Skeletal muscle tissue (tissue), 4 donors: Measurements from ENCODE around the gene SSU72. TPM values are rescaled to one million over a fixed set of nuclear protein-coding genes. Genes with fewer than 3 reads are reported as not detected.
"Not testable (repeated sequence)": the region's sequence is repeated elsewhere in the genome, so short reads cannot be mapped to it uniquely, and the experiment has no call there.

Experiments
- H3K27ac ChIP-seq: one replicate; pipeline ENCODE4 v1.7.0; 2013; ENCODE audit warnings: mild to moderate bottlenecking, low read depth, low read length, inconsistent platforms
- H3K27me3 ChIP-seq, 3 donors: one replicate each; pipeline ENCODE4 v1.7.0; 2013; ENCODE audit warnings: low read length in 3 of 3; ENCODE audit not compliant: control insufficient read depth in 3 of 3, insufficient read depth in 3 of 3
- H3K36me3 ChIP-seq, 3 donors: one replicate each; pipeline ENCODE4 v1.7.0; 2013; ENCODE audit warnings: low read length in 3 of 3; ENCODE audit not compliant: control insufficient read depth in 3 of 3, insufficient read depth in 3 of 3
- H3K4me1 ChIP-seq, 3 donors: one replicate each; pipeline ENCODE4 v1.7.0; 2013; ENCODE audit warnings: low read length in 3 of 3, mild to moderate bottlenecking in 3 of 3; ENCODE audit not compliant: control insufficient read depth in 3 of 3, insufficient read depth in 3 of 3
- H3K4me3 ChIP-seq, 3 donors: one replicate each; pipeline ENCODE4 v1.7.0; 2013; ENCODE audit warnings: low read length in 3 of 3
- H3K9ac ChIP-seq, 3 donors: one replicate each; pipeline ENCODE4 v1.7.0; 2013; ENCODE audit warnings: low read length in 3 of 3, mild to moderate bottlenecking in 3 of 3, moderate library complexity in 2 of 3, low read depth in 1 of 3
- H3K9me3 ChIP-seq, 3 donors: one replicate each; pipeline ENCODE4 v1.7.0; 2013; ENCODE audit warnings: low read length in 3 of 3; ENCODE audit not compliant: control insufficient read depth in 3 of 3
- total RNA-seq: library from RNA; depleted of rRNA; stranded (reverse); fragments of >200 nt; gene quantifications from one replicate; pipeline ENCODE4 v1.2.3, GENCODE V29; 2014
- donor health status: Osteomylitis.

Gene SSU72
- total RNA-seq, 1 donor from 2014 or later = 40.2 TPM

- Histone ChIP-seq H3K4me3 (no peak overlapping the region), H3K9ac (peak overlapping the region in 1 of 3 donors; percentile 16), H3K27me3 (no peaks in the 10 kb centered on the region), H3K27ac (no peak overlapping the region), H3K36me3 (peaks cover 9 to 22% (median 19%) of the 10 kb centered on the region in 3 donors), H3K4me1 (peaks cover 14 to 43% (median 40%) of the 10 kb centered on the region in 3 donors), H3K9me3 (no peaks in the 10 kb centered on the region)
Observed at GRCh38 chr1:1538334-1538733, 36.3 kb downstream of the SSU72 start.

- H3K9me3 ChIP-seq = no peaks in the 10 kb centered on the region
- H3K9ac ChIP-seq = peak overlapping the region in 1 of 3 donors; percentile 73
- H3K27ac ChIP-seq = no peak overlapping the region
- H3K36me3 ChIP-seq = peaks cover 6 to 19% (median 15%) of the 10 kb centered on the region in 3 donors
- no peaks in the 10 kb centered on the region for H3K27me3 ChIP-seq
- peaks cover 17 to 44% (median 40%) of the 10 kb centered on the region in 3 donors for H3K4me1 ChIP-seq
- H3K4me3 ChIP-seq = no peak overlapping the region
Observed at GRCh38 chr1:1537626-1538250, 36.9 kb downstream of the SSU72 start.

- Histone ChIP-seq H3K4me1 (peaks cover 17 to 44% (median 40%) of the 10 kb centered on the region in 3 donors), H3K27ac (peak overlapping the region; percentile 68), H3K27me3 (no peaks in the 10 kb centered on the region), H3K4me3 (peak overlapping the region in 1 of 3 donors; percentile 6), H3K9me3 (no peaks in the 10 kb centered on the region), H3K36me3 (peaks cover 6 to 14% (median 13%) of the 10 kb centered on the region in 3 donors), H3K9ac (peak overlapping the region; percentile 32 to 73 (median 51))
Observed at GRCh38 chr1:1536938-1537546, 37.6 kb downstream of the SSU72 start.

GRCh38 chr1:1536019-1536937 lies 38.4 kb downstream of the SSU72 start:
- peaks cover 2 to 8% (median 6%) of the 10 kb centered on the region in 3 donors for H3K36me3 ChIP-seq
- no peaks in the 10 kb centered on the region for H3K9me3 ChIP-seq
- peaks cover 17 to 41% (median 40%) of the 10 kb centered on the region in 3 donors for H3K4me1 ChIP-seq
- no peaks in the 10 kb centered on the region for H3K27me3 ChIP-seq
- H3K9ac ChIP-seq = peak overlapping the region; percentile 32 to 73 (median 51)
- peak overlapping the region; percentile 68 for H3K27ac ChIP-seq
- H3K4me3 ChIP-seq = peak overlapping the region in 1 of 3 donors; percentile 13

- H3K27me3 ChIP-seq = no peaks in the 10 kb centered on the region
- peaks cover 14 to 36% (median 34%) of the 10 kb centered on the region in 3 donors for H3K4me1 ChIP-seq
- H3K27ac ChIP-seq = no peak overlapping the region
Observed at GRCh38 chr1:1535201-1536018, 39.3 kb downstream of the SSU72 start.

GRCh38 chr1:1534401-1535154 lies 40.1 kb downstream of the SSU72 start:
- peaks cover 2 to 10% (median 10%) of the 10 kb centered on the region in 3 donors for H3K36me3 ChIP-seq
- H3K9me3 ChIP-seq = no peaks in the 10 kb centered on the region
- H3K27me3 ChIP-seq = no peaks in the 10 kb centered on the region
- peaks cover 14 to 36% (median 34%) of the 10 kb centered on the region in 3 donors for H3K4me1 ChIP-seq
- peak overlapping the region in 1 of 3 donors; percentile 40 for H3K9ac ChIP-seq
- no peak overlapping the region for H3K27ac ChIP-seq
- no peak overlapping the region for H3K4me3 ChIP-seq

More at GRCh38 chr1:1535201-1536018, 39.3 kb downstream of the SSU72 start:
- H3K4me3 ChIP-seq = no peak overlapping the region
- no peaks in the 10 kb centered on the region for H3K9me3 ChIP-seq
- H3K9ac ChIP-seq = no peak overlapping the region
- peaks cover 0 to 7% (median 5%) of the 10 kb centered on the region in 3 donors for H3K36me3 ChIP-seq

- peaks cover 3 to 14% (median 11%) of the 10 kb centered on the region in 3 donors for H3K36me3 ChIP-seq
- not testable (repeated sequence) for H3K27me3 ChIP-seq
Observed at GRCh38 chr1:1533894-1534291, 40.8 kb downstream of the SSU72 start.

GRCh38 chr1:1533176-1533893 lies 41.3 kb downstream of the SSU72 start:
- peak overlapping the region in 2 of 3 donors; percentile 36 to 45 for H3K4me3 ChIP-seq
- H3K27ac ChIP-seq = peak overlapping the region; percentile 51
- H3K27me3 ChIP-seq, H3K9me3 ChIP-seq: not testable (repeated sequence)
- H3K4me1 ChIP-seq = peaks cover 14 to 30% (median 28%) of the 10 kb centered on the region in 3 donors
- peak overlapping the region in 2 of 3 donors; percentile 45 to 71 for H3K9ac ChIP-seq
- H3K36me3 ChIP-seq = peaks cover 3 to 14% (median 11%) of the 10 kb centered on the region in 3 donors

More at GRCh38 chr1:1533894-1534291, 40.8 kb downstream of the SSU72 start:
- Histone ChIP-seq H3K4me1 (peaks cover 14 to 30% (median 29%) of the 10 kb centered on the region in 3 donors), H3K9ac (peak overlapping the region in 2 of 3 donors; percentile 33 to 43)
- H3K27ac ChIP-seq, H3K4me3 ChIP-seq, H3K9me3 ChIP-seq: not testable (repeated sequence)
